Upper lobe of left lung (tissue), 6 donors: ENCODE measurements around the gene MIS18BP1. TPM values are rescaled to one million over a fixed set of nuclear protein-coding genes. Genes with fewer than 3 reads are reported as not detected.
A peak's percentile ranks its signal among the peaks of the same experiment; 100 is the strongest.

Experiments used
- ATAC-seq, 2 donors: fragments of 200-7000 bp; cut with Tn5 transposase; one replicate each; pipeline ENCODE4 v1.9.1; 2022; ENCODE audit warnings: mild to moderate bottlenecking in 2 of 2, moderate library complexity in 2 of 2; ENCODE audit not compliant: low FRiP score in 2 of 2
- DNase-seq, 2 donors: peaks; one replicate each; pipeline ENCODE4 v3.0.0-alpha.2; 2019 to 2020
- H3K27ac ChIP-seq, 4 donors: fragments of 200-600 bp; sonication (generic); one replicate each; pipeline ENCODE4 v1.5.1; 2016 to 2019
- H3K27me3 ChIP-seq, 4 donors: fragments of 200-600 bp; sonication (generic); one replicate each; pipeline ENCODE4 v1.5.1; 2017 to 2019
- H3K36me3 ChIP-seq, 4 donors: fragments of 200-600 bp; sonication (generic); one replicate each; pipeline ENCODE4 v1.5.1; 2016 to 2019
- H3K4me1 ChIP-seq, 4 donors: fragments of 200-600 bp; sonication (generic); one replicate each; pipeline ENCODE4 v1.5.1; 2018 to 2019
- H3K4me3 ChIP-seq, 4 donors: fragments of 200-600 bp; sonication (generic); one replicate each; pipeline ENCODE4 v1.5.1; 2017 to 2019; ENCODE audit warnings: mild to moderate bottlenecking in 2 of 4, moderate library complexity in 1 of 4
- H3K9me3 ChIP-seq, 4 donors: fragments of 200-600 bp; sonication (generic); one replicate each; pipeline ENCODE4 v1.5.1; 2018 to 2019
- CTCF ChIP-seq, 6 experiments: fragments of 450-650 bp in 4 of 6; fragments of 200-600 bp in 2 of 6; sonication (generic) in 2 of 6; IDR thresholded peaks; one replicate each; pipeline ENCODE4 v1.5.1; 2016 to 2019; ENCODE audit warnings: antibody characterized with exemption in 6 of 6
- EP300 ChIP-seq, 4 donors: sonication (generic); formaldehyde crosslinking; IDR thresholded peaks; one replicate each; pipeline ENCODE4 v1.5.1; 2017; ENCODE audit warnings: antibody characterized with exemption in 4 of 4, control low read depth in 2 of 4
- POLR2A ChIP-seq, 4 donors: fragments of 450-650 bp; IDR thresholded peaks; one replicate each; pipeline ENCODE4 v1.5.1; 2016 to 2017; ENCODE audit warnings: antibody characterized with exemption in 4 of 4, mild to moderate bottlenecking in 2 of 4
- POLR2AphosphoS5 ChIP-seq, 2 donors: sonication (generic); formaldehyde crosslinking; IDR thresholded peaks; one replicate each; pipeline ENCODE4 v1.5.1; 2017; ENCODE audit warnings: antibody characterized with exemption in 2 of 2
- WGBS, 2 donors: methylation state at CpG; one replicate each; pipeline ENCODE4 v1.1.5; 2017 to 2018; 5-methylcytosine and 5-hydroxymethylcytosine counted together
- total RNA-seq, 6 donors: library from RNA; depleted of rRNA in 4 of 6; stranded (reverse); fragments of >200 nt in 4 of 6; gene quantifications; one replicate each; pipeline versions ENCODE4 v1.1.0 to v1.2.1, GENCODE V29; 2016 to 2021
- donor health status: DM: no; HTN: no; CAD: no; lungs with moderate emphysema.
- donor health status: DM: no; HTN: yes; CAD: no; lungs with severe emphysema.

MIS18BP1 gene
- total RNA-seq, 6 donors from 2014 or later = 19.2 to 58.7 (median 30.5) TPM

- DNase-seq (no peak), ATAC-seq (no peak)
- peaks cover 4 to 68% (median 28%) of the 10 kb centered on the region in 4 donors for H3K36me3 ChIP-seq
- no peak for TF ChIP-seq CTCF (IDR thresholded peaks at IDR 0.05)
- no peak for TF ChIP-seq POLR2AphosphoS5 (IDR thresholded peaks at IDR 0.05)
- TF ChIP-seq EP300 (IDR thresholded peaks at IDR 0.05) = no peak
- no peak for TF ChIP-seq POLR2A (IDR thresholded peaks at IDR 0.05)
- no peaks in the 10 kb centered on the region for H3K27me3 ChIP-seq
- H3K4me3 ChIP-seq = no peak overlapping the region
- WGBS, 2 donors = 100% methylated on average over 1 of the region's 1 CpG
- no peaks in the 10 kb centered on the region for H3K9me3 ChIP-seq
- H3K4me1 ChIP-seq = no peaks in the 10 kb centered on the region
- H3K27ac ChIP-seq = no peak overlapping the region
Measured at GRCh38 chr14:45210159-45210558, 42.8 kb downstream of the MIS18BP1 start.

GRCh38 chr14:45204241-45204640 is 48.8 kb downstream of the MIS18BP1 start:
- ATAC-seq (no peak), DNase-seq (no peak)
- Histone ChIP-seq H3K4me1 (no peaks in the 10 kb centered on the region), H3K27ac (no peak overlapping the region), H3K9me3 (no peaks in the 10 kb centered on the region), H3K27me3 (no peaks in the 10 kb centered on the region), H3K36me3 (peaks cover 0 to 42% (median 7%) of the 10 kb centered on the region in 4 donors), H3K4me3 (no peak overlapping the region)
- TF ChIP-seq CTCF (IDR thresholded peaks at IDR 0.05) (no peak), POLR2AphosphoS5 (IDR thresholded peaks at IDR 0.05) (no peak), POLR2A (IDR thresholded peaks at IDR 0.05) (no peak), EP300 (IDR thresholded peaks at IDR 0.05) (no peak)

DNA sequence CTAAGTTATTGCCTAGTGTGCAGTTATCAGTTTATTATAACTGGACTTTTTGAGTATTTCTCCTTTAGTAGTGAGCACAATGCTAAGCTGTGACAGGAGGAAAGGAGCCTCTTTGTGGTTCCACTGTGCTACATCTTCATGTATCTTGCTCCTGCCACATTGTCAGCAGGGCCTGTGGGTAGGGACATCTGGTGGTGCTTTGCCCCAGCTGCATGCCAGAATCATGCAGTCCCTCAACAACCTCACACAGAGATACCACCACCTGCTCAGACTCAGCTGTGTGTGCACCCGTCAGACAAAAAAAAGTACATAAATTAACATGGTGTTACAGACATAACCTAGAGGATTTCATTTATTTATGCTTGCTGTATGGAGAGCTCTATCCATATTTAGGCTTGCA is 51.1 kb downstream of the MIS18BP1 start:
- no peak for TF ChIP-seq EP300 (IDR thresholded peaks at IDR 0.05)
- peaks cover 0 to 22% (median 7%) of the 10 kb centered on the region in 4 donors for H3K36me3 ChIP-seq
- 61 to 78% methylated on average over 1 of the region's 1 CpG for WGBS, 2 donors
- no peak overlapping the region for H3K27ac ChIP-seq
- H3K4me1 ChIP-seq = no peaks in the 10 kb centered on the region
- H3K4me3 ChIP-seq = no peak overlapping the region
- H3K9me3 ChIP-seq = no peaks in the 10 kb centered on the region
- H3K27me3 ChIP-seq = no peaks in the 10 kb centered on the region
- ATAC-seq (peak in 1 of 2 donors; percentile 14), DNase-seq (no peak)

DNA sequence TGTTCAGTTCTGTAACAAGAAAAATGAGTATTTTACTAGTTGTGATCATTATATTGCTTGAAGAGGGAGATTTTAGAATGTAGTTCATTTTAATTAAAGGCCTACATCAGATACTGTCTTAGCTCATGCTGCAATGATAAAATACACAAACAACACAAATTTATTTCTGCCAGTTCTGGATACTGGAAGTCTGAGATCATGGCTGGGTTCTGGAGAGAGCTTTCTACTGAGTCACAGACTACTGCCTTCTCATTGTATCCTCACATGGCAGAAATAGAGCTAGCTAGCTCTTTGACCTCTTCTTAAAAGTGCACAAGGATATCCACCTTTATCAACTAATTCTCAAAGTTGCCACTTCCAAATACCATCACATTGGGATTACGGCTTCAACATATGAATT is 53.8 kb downstream of the MIS18BP1 start:
- no peak for TF ChIP-seq CTCF (IDR thresholded peaks at IDR 0.05)
- TF ChIP-seq POLR2AphosphoS5 (IDR thresholded peaks at IDR 0.05) = no peak
- no peak for TF ChIP-seq EP300 (IDR thresholded peaks at IDR 0.05)
- TF ChIP-seq POLR2A (IDR thresholded peaks at IDR 0.05) = no peak
- H3K4me1 ChIP-seq = no peaks in the 10 kb centered on the region
- 92 to 95% methylated on average over 1 of the region's 1 CpG for WGBS, 2 donors
- no peak overlapping the region for H3K4me3 ChIP-seq
- no peak overlapping the region for H3K27ac ChIP-seq
- peaks cover 0 to 11% (median 0%) of the 10 kb centered on the region in 4 donors for H3K36me3 ChIP-seq
- H3K9me3 ChIP-seq = no peaks in the 10 kb centered on the region
- H3K27me3 ChIP-seq = no peaks in the 10 kb centered on the region
- DNase-seq (no peak), ATAC-seq (peak in 1 of 2 donors; percentile 42)

DNA sequence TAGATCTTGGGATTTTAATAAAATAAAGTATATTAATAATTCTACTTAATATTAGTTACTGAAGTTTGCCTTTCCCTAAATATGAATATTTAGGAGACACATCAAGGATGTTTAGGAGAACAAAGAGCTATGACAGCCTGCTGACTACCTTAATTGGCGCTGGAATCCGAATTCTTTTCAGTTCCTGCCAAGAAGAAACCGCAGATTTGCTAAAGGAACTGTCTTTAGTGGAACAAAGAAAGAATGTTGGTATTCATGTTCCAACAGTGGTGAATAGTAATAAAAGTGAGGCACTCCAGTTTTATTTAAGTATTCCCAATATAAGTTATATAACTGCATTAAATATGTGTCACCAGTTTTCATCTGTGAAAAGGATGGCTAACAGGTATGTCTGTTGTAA is 54.5 kb downstream of the MIS18BP1 start:
- no peaks in the 10 kb centered on the region for H3K4me1 ChIP-seq
- WGBS, 2 donors = 86 to 94% methylated on average over 3 of the region's 3 CpGs
- no peaks in the 10 kb centered on the region for H3K27me3 ChIP-seq
- TF ChIP-seq POLR2AphosphoS5 (IDR thresholded peaks at IDR 0.05) (no peak), POLR2A (IDR thresholded peaks at IDR 0.05) (no peak), EP300 (IDR thresholded peaks at IDR 0.05) (no peak), CTCF (IDR thresholded peaks at IDR 0.05) (no peak)
- no peak overlapping the region for H3K27ac ChIP-seq
- no peak for ATAC-seq
- H3K9me3 ChIP-seq = no peaks in the 10 kb centered on the region
- peaks cover 0 to 11% (median 0%) of the 10 kb centered on the region in 4 donors for H3K36me3 ChIP-seq
- DNase-seq = no peak
- no peak overlapping the region for H3K4me3 ChIP-seq
